PFSK-1 (cell line): ENCODE measurements around the gene MINDY4B.

ENCODE experiments used
- FOXP2 ChIP-seq: optimal IDR thresholded peaks from 2 replicates; pipeline ENCODE3; 2011; ENCODE audit warnings: borderline replicate concordance, control low read depth, inconsistent platforms; ENCODE audit not compliant: insufficient read depth; ENCODE audit errors: extremely low read length, extremely low read depth
- POLR2AphosphoS5 ChIP-seq: IDR thresholded peaks from 2 replicates; pipeline ENCODE4 v1.6.1; 2012; ENCODE audit warnings: low read depth, mild to moderate bottlenecking, control low read depth, low read length, moderate library complexity
- REST ChIP-seq, 2 experiments: IDR thresholded peaks; 2 replicates each; pipeline versions ENCODE4 v1.6.1 to v1.8.0; 2011 to 2012; ENCODE audit warnings: low read depth in 2 of 2, low read length in 2 of 2, control low read depth in 1 of 2, inconsistent platforms in 1 of 2, mild to moderate bottlenecking in 1 of 2, moderate library complexity in 1 of 2; ENCODE audit not compliant: insufficient read depth in 1 of 2
- SIN3A ChIP-seq: IDR thresholded peaks from 2 replicates; pipeline ENCODE4 v1.6.1; 2012; ENCODE audit warnings: mild to moderate bottlenecking, low read length, moderate library complexity, borderline replicate concordance; ENCODE audit not compliant: insufficient read depth
- TAF1 ChIP-seq: IDR thresholded peaks from 2 replicates; pipeline ENCODE4 v1.6.1; 2012; ENCODE audit warnings: low read length, control low read depth, borderline replicate concordance; ENCODE audit not compliant: insufficient read depth

Gene MINDY4B

DNA sequence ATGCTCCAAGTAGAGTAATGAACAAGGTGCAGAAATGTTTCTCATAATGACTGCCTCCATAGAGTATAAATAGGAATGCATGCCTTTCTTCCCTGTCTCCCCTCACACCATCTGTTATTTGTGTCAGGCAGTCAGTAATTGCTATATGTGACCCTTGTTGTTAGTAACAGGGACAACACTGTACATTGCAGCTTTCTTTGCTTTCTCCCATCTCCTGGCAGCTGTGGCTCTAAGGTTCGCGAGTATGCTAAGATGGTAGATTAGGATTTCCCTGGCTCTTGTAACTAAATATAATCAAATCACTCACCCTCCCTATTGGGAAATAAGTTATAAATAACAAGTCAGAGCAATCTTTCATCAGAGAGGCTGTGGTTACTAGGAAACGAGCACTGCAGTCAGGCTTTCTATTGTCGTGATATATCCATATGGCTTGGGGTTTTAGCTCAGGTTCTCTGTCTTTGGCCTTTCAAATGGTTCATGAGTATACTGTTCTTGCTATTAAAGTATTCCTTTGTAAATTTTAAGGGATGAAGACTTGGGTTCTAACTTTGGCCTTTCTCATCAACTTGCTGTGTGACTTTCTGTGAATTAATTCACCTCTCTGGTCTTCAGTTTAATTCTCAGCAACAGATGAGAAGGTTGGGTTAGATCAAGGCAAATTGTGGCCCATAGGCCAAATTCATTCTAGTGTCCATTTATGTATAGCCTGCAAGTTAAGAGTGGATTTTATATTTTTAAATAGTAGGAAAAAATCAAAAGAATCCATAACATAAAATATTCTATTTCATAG lies 8.1 kb upstream of the MINDY4B start:
- TF ChIP-seq SIN3A (no peak), REST (IDR thresholded peaks at IDR 0.05; ENCODE audit: insufficient read depth in 1 of 2, low read depth in 2 of 2, low read length in 2 of 2) (no peak), FOXP2 (no peak), TAF1 (no peak), POLR2AphosphoS5 (no peak)

DNA sequence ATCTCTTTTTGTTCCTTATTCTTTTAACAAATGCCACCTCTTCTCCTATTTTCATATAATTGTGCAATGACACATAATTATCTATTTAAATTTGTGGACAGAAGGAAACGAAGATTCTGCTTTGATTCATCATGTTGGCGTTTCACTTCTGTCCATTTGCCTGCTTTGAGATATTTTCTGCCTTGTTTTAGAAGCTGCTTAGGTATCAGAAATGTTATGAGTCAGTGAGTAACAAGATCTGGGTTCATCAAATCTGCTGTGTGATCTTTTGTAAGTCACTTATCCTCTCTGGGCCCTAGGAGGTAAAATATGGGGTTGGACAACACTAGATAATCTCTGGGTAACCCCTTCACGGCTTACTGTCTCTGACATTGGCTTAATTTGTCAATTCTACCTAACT lies 7.3 kb upstream of the MINDY4B start:
- TF ChIP-seq REST (IDR thresholded peaks at IDR 0.05; ENCODE audit: insufficient read depth in 1 of 2, low read depth in 2 of 2, low read length in 2 of 2) = no peak
- no peak for TF ChIP-seq FOXP2
- no peak for TF ChIP-seq SIN3A
- TF ChIP-seq TAF1 = no peak
- no peak for TF ChIP-seq POLR2AphosphoS5

DNA sequence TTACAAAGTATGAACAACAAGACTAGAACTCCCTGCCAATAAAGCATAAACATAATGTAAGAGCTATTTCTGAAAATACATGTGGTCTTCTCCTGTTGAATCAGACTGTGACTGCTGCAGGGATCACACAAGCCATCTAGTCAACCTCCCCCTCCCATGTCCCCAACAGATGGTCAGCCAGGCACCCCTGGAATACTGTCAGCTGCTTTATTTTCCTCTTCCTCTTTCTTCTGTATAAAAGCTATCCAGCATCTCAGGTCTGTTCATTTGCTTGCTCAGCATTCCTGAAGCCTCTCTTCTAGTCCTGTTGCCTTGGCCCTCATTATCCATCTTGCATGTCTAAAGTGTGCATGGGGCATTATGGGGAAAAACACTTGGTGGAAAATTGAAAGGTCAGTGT lies 6.5 kb upstream of the MINDY4B start:
- TF ChIP-seq REST (IDR thresholded peaks at IDR 0.05; ENCODE audit: insufficient read depth in 1 of 2, low read depth in 2 of 2, low read length in 2 of 2) (no peak), FOXP2 (no peak), SIN3A (no peak), TAF1 (no peak), POLR2AphosphoS5 (no peak)

DNA sequence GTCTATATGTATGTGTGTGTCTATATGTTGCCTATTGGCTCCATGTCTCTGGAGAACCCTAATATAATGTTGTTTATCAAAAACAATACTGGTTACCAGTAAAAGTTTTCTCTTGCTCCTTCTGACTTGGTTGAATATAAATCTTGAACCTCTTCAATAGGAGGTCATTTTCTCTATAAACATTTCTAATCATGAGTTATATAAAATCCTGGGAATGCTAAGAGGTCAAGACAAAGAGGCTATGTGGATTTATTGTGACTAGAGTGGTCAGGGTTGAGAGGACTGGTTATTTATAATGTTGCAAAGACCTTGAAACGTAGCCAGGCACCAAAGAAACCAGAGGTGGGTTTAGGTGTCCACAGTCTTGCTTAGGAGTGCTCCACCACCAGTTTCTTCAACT lies 1.2 kb upstream of the MINDY4B start:
- no peak for TF ChIP-seq FOXP2

- TF ChIP-seq POLR2AphosphoS5 = no peak
- no peak for TF ChIP-seq TAF1
- no peak for TF ChIP-seq FOXP2
- no peak for TF ChIP-seq REST (IDR thresholded peaks at IDR 0.05; ENCODE audit: insufficient read depth in 1 of 2, low read depth in 2 of 2, low read length in 2 of 2)
- no peak for TF ChIP-seq SIN3A
Measured at GRCh38 chr3:150905746-150906145, 507 bp upstream of the MINDY4B start.
